ENCODE data around the gene STEAP3. TPM values are rescaled to one million over a fixed set of nuclear protein-coding genes. Genes with fewer than 3 reads are reported as not detected.

Gene STEAP3
- total and polyA plus RNA-seq, 2 donors = 1.1 to 10.6 TPM

GRCh38 chr2:119304847-119305246 is 81.2 kb downstream of the STEAP3 start:
- no peak for DNase-seq (ENCODE audit: extremely low spot score)
- Histone ChIP-seq H3K27ac (ENCODE audit: low read depth) (no peak overlapping the region), H3K4me1 (ENCODE audit: insufficient read depth) (peaks cover 2% of the 10 kb centered on the region), H3K4me3 (ENCODE audit: low read depth, low read length) (no peak overlapping the region), H3K36me3 (ENCODE audit: insufficient read depth) (no peaks in the 10 kb centered on the region)
- WGBS = 91% methylated on average over 2 of the region's 2 CpGs

GRCh38 chr2:119305497-119306195 is 82.0 kb downstream of the STEAP3 start:
- Histone ChIP-seq H3K27ac (ENCODE audit: low read depth) (no peak overlapping the region), H3K4me3 (ENCODE audit: low read depth, low read length) (no peak overlapping the region), H3K36me3 (ENCODE audit: insufficient read depth) (no peaks in the 10 kb centered on the region), H3K4me1 (ENCODE audit: insufficient read depth) (peaks cover 2% of the 10 kb centered on the region)
- WGBS = 64% methylated on average over 12 of the region's 12 CpGs
- no peak for DNase-seq (ENCODE audit: extremely low spot score)

- H3K4me3 ChIP-seq (ENCODE audit: low read depth, low read length) = no peak overlapping the region
- H3K27ac ChIP-seq (ENCODE audit: low read depth) = no peak overlapping the region
- no peak for DNase-seq (ENCODE audit: extremely low spot score)
- H3K4me1 ChIP-seq (ENCODE audit: insufficient read depth) = peaks cover 2% of the 10 kb centered on the region
- 52% methylated on average over 10 of the region's 10 CpGs for WGBS
- no peaks in the 10 kb centered on the region for H3K36me3 ChIP-seq (ENCODE audit: insufficient read depth)
These were observed 82.6 kb downstream of the STEAP3 start for GRCh38 chr2:119306196-119306590.

- Histone ChIP-seq H3K27ac (ENCODE audit: low read depth) (no peak overlapping the region), H3K36me3 (ENCODE audit: insufficient read depth) (no peaks in the 10 kb centered on the region), H3K4me1 (ENCODE audit: insufficient read depth) (peaks cover 2% of the 10 kb centered on the region), H3K4me3 (ENCODE audit: low read depth, low read length) (no peak overlapping the region)
- 95% methylated on average over 7 of the region's 7 CpGs for WGBS
- no peak for DNase-seq (ENCODE audit: extremely low spot score)
These were observed 83.9 kb downstream of the STEAP3 start for GRCh38 chr2:119307419-119308140.

- 96% methylated on average over 4 of the region's 4 CpGs for WGBS
- Histone ChIP-seq H3K4me1 (ENCODE audit: insufficient read depth) (peaks cover 2% of the 10 kb centered on the region), H3K27ac (ENCODE audit: low read depth) (no peak overlapping the region), H3K36me3 (ENCODE audit: insufficient read depth) (no peaks in the 10 kb centered on the region), H3K4me3 (ENCODE audit: low read depth, low read length) (no peak overlapping the region)
- DNase-seq (ENCODE audit: extremely low spot score) = no peak
These were observed 85.2 kb downstream of the STEAP3 start for GRCh38 chr2:119308793-119309330.

- Histone ChIP-seq H3K4me1 (ENCODE audit: insufficient read depth) (peaks cover 2% of the 10 kb centered on the region), H3K4me3 (ENCODE audit: low read depth, low read length) (no peak overlapping the region), H3K27ac (ENCODE audit: low read depth) (no peak overlapping the region), H3K36me3 (ENCODE audit: insufficient read depth) (no peaks in the 10 kb centered on the region)
- no peak for DNase-seq (ENCODE audit: extremely low spot score)
- 73% methylated on average over 5 of the region's 5 CpGs for WGBS
These were observed 87.7 kb downstream of the STEAP3 start for GRCh38 chr2:119311371-119311770.

- H3K4me3 ChIP-seq (ENCODE audit: low read depth, low read length) = no peak overlapping the region
- DNase-seq (ENCODE audit: extremely low spot score) = no peak
- H3K36me3 ChIP-seq (ENCODE audit: insufficient read depth) = no peaks in the 10 kb centered on the region
- 88% methylated on average over 9 of the region's 9 CpGs for WGBS
- no peak overlapping the region for H3K27ac ChIP-seq (ENCODE audit: low read depth)
- peaks cover 2% of the 10 kb centered on the region for H3K4me1 ChIP-seq (ENCODE audit: insufficient read depth)
These were observed 88.2 kb downstream of the STEAP3 start for GRCh38 chr2:119311831-119312230.

Other genes starting within 250 kb of the STEAP3 start
- gene C1QL2, start 65.1 kb upstream of the STEAP3 start, total RNA-seq = not detected
- gene C1QL2, start 65.1 kb upstream of the STEAP3 start, polyA plus RNA-seq = 0.04 TPM
- gene C2orf76, start 143.0 kb downstream of the STEAP3 start, total RNA-seq = 25.3 TPM
- 20.2 TPM for gene C2orf76, start 143.0 kb downstream of the STEAP3 start, polyA plus RNA-seq
- gene DBI, start 143.1 kb downstream of the STEAP3 start, total RNA-seq = 65.6 TPM
- gene DBI, start 143.1 kb downstream of the STEAP3 start, polyA plus RNA-seq = 203 TPM
- 1.1 TPM for gene TMEM37, start 208.0 kb downstream of the STEAP3 start, total RNA-seq
- 7.8 TPM for gene TMEM37, start 208.0 kb downstream of the STEAP3 start, polyA plus RNA-seq

All from urinary bladder (tissue), 4 donors.